Thoracic aorta (tissue), 2 donors: ENCODE results near the gene SASH3. TPM values are rescaled to one million over a fixed set of nuclear protein-coding genes. Genes with fewer than 3 reads are reported as not detected.

Experiments
- ATAC-seq: fragments of 150-250 bp; one replicate; pipeline ENCODE4 v1.8.0; 2017; ENCODE audit warnings: low read depth; ENCODE audit not compliant: insufficient number of reproducible peaks, low FRiP score
- DNase-seq: peaks from one replicate; pipeline ENCODE4 v3.0.0-alpha.2; 2020; ENCODE audit warnings: low spot score
- H3K27ac ChIP-seq, 2 donors: fragments of 200-600 bp; sonication (generic); 1 replicate in 1 of 2; 2 replicates in 1 of 2; pipeline ENCODE4 v1.5.1; 2016; ENCODE audit warnings: mild to moderate bottlenecking in 2 of 2, moderate library complexity in 2 of 2
- H3K27me3 ChIP-seq: fragments of 200-600 bp; sonication (generic); replicated peaks from 2 replicates; pipeline ENCODE4 v1.6.0; 2016; ENCODE audit warnings: mild to moderate bottlenecking; ENCODE audit not compliant: insufficient read depth
- H3K36me3 ChIP-seq: fragments of 200-600 bp; sonication (generic); one replicate; pipeline ENCODE4 v1.5.1; 2016
- H3K4me1 ChIP-seq, 2 donors: fragments of 200-600 bp; sonication (generic); 1 replicate in 1 of 2; 2 replicates in 1 of 2; pipeline versions ENCODE4 v1.5.1 to v1.6.0; 2016; ENCODE audit warnings: low read depth in 2 of 2, mild to moderate bottlenecking in 1 of 2; ENCODE audit not compliant: control insufficient read depth in 1 of 2
- H3K4me3 ChIP-seq: fragments of 200-600 bp; sonication (generic); 2 replicates; pipeline ENCODE4 v1.5.1; 2016; ENCODE audit warnings: mild to moderate bottlenecking
- H3K9me3 ChIP-seq: fragments of 200-600 bp; sonication (generic); 2 replicates; pipeline ENCODE4 v1.5.1; 2016
- total RNA-seq, 2 donors: library from RNA; depleted of rRNA; stranded (reverse); fragments of >200 nt; gene quantifications; one replicate each; pipeline versions ENCODE4 v1.1.0 to v1.2.3, GENCODE V29; 2016
- TF ChIP-seq, protein P1 (sequence below): fragments of 200-600 bp; sonication (generic); IDR thresholded peaks from one replicate; pipeline ENCODE4 v1.5.1; 2019; ENCODE audit warnings: antibody characterized with exemption

Gene SASH3
- total RNA-seq, 2 donors from 2014 or later, result 12.4 to 16.2 TPM

DNA sequence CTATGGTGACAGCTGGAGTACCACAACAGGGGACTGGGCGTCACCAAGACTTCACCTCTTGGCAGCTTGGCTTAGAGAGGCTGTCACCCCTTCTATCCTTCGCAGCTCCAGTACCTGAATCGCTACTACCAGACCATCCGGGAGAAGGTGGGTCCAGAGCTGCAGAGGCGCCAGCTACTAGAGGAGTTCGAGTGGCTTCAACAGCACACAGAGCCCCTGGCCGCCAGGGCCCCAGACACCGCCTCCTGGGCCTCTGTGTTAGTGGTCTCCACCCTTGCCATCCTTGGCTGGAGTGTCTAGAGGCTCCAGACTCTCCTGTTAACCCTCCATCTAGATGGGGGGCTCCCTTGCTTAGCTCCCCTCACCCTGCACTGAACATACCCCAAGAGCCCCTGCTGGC lies 11.6 kb upstream of the SASH3 start:
- ATAC-seq (no peak), DNase-seq (no peak)
- TF ChIP-seq, protein P1, sequence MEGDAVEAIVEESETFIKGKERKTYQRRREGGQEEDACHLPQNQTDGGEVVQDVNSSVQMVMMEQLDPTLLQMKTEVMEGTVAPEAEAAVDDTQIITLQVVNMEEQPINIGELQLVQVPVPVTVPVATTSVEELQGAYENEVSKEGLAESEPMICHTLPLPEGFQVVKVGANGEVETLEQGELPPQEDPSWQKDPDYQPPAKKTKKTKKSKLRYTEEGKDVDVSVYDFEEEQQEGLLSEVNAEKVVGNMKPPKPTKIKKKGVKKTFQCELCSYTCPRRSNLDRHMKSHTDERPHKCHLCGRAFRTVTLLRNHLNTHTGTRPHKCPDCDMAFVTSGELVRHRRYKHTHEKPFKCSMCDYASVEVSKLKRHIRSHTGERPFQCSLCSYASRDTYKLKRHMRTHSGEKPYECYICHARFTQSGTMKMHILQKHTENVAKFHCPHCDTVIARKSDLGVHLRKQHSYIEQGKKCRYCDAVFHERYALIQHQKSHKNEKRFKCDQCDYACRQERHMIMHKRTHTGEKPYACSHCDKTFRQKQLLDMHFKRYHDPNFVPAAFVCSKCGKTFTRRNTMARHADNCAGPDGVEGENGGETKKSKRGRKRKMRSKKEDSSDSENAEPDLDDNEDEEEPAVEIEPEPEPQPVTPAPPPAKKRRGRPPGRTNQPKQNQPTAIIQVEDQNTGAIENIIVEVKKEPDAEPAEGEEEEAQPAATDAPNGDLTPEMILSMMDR, result no peak
- Histone ChIP-seq H3K27ac (no peak overlapping the region), H3K27me3 (no peaks in the 10 kb centered on the region), H3K4me1 (no peaks in the 10 kb centered on the region), H3K9me3 (no peaks in the 10 kb centered on the region), H3K36me3 (no peaks in the 10 kb centered on the region), H3K4me3 (no peak overlapping the region)

GRCh38 chrX:129768586-129769466 lies 10.9 kb upstream of the SASH3 start:
- H3K9me3 ChIP-seq, result no peaks in the 10 kb centered on the region
- H3K4me3 ChIP-seq, result no peak overlapping the region
- H3K27me3 ChIP-seq, result no peaks in the 10 kb centered on the region
- no peaks in the 10 kb centered on the region for H3K36me3 ChIP-seq
- ATAC-seq, result no peak
- no peak overlapping the region for H3K27ac ChIP-seq
- TF ChIP-seq, protein P1, result no peak
- no peak for DNase-seq
- no peaks in the 10 kb centered on the region for H3K4me1 ChIP-seq

GRCh38 chrX:129769467-129770154 lies 10.1 kb upstream of the SASH3 start:
- no peaks in the 10 kb centered on the region for H3K27me3 ChIP-seq
- H3K27ac ChIP-seq, result no peak overlapping the region
- DNase-seq (no peak), ATAC-seq (no peak)
- no peaks in the 10 kb centered on the region for H3K9me3 ChIP-seq
- H3K4me3 ChIP-seq, result no peak overlapping the region
- TF ChIP-seq, protein P1, result no peak
- H3K4me1 ChIP-seq, result no peaks in the 10 kb centered on the region
- H3K36me3 ChIP-seq, result no peaks in the 10 kb centered on the region

DNA sequence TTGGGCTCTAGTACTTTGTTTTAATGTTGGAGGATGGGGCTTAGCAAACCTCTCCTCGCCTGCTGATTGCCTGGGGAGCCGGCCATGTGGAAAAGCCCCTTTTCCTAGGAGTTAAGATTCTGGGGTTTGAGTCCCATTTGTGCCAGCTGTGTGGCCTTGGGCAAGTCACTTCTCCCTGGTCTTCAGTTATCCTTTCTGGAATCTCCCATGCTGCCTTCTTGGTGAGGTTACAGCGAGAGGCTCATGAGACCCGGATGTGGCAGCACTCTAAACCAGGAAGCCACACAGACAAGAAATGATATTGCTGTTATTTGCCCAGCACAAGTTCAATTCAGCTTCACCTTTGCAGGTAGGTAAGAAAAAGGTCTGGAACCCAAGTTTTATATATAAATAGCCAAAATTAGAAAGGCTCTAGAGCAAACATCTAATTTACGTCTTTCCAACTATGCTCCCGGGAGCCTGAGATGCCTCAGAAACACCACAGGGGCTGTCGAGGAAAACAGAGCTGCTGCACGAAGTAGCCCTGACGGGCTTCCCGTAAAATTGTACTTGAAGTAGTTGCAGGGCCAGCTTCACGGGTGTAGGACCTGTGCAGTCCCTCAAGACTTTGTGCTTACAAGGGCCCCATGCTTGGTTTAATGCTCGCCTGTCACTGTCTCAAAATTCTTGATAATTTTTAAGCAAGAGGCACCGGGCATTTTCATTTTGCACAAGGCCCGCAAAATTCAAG lies 8.3 kb upstream of the SASH3 start:
- H3K4me3 ChIP-seq, result no peak overlapping the region
- DNase-seq (no peak), ATAC-seq (no peak)
- H3K27ac ChIP-seq, result no peak overlapping the region
- no peaks in the 10 kb centered on the region for H3K9me3 ChIP-seq
- no peaks in the 10 kb centered on the region for H3K4me1 ChIP-seq
- H3K36me3 ChIP-seq, result no peaks in the 10 kb centered on the region
- TF ChIP-seq, protein P1, result no peak
- no peaks in the 10 kb centered on the region for H3K27me3 ChIP-seq
